ENCODE data around the gene COQ4. TPM values are rescaled to one million over a fixed set of nuclear protein-coding genes. Genes with fewer than 3 reads are reported as not detected.

Gene COQ4
- total and polyA plus RNA-seq, 2 of the 8 experiments (the other 6 are each of a cell fraction or from before 2014, with no cell fraction given), result 32.3 to 58.8 TPM

DNA sequence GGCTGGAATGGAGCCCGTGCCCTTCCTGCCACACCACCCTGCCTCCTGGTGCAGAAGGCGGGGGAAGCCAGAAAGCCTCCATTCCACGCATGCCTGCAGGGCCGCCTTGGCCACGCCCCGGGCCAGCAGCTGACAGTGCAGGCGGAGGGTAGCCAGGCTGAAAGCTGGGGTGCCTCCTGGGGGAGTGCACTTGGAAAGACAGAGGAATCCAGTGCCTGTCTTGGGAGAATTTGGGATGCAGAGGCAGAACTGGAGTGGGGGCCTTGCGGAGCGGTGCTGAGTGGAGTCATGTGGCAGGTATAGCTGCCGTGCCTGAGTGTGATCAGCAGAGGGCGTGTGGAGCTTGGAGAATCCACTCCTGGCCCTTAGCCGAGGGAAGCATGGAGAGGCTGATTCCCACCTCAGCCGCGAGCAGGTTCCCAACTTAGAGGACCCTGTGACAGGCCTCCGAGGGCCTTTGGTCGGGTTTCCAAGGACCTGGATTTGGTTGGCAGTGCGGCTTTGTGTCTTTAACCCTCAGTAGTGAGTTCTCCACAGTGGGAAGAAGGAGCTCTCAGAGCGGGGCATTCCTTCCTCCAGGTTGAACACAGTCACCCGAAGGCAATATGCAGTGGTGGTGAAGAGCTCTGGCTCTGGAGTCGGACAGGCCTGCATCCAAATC lies 39.5 kb downstream of the COQ4 start:
- Histone ChIP-seq H3K4me3 (ENCODE audit: extremely low read depth in 1 of 4, insufficient read depth in 2 of 4, low read depth in 3 of 4, low read length in 4 of 4) (peak overlapping the region in 1 of 4 experiments; percentile 31; a peak in 3 of 8 replicates), H3K4me2 (ENCODE audit: insufficient read depth in 1 of 2, low read depth in 2 of 2, low read length in 2 of 2) (peak overlapping the region in 1 of 2 experiments; percentile 66; a peak in 2 of 4 replicates), H2BK120ac (replicated peaks; ENCODE audit: low read depth, low read length) (peak overlapping the region; percentile 11), H3K9ac (replicated peaks in 1 of 4; ENCODE audit: extremely low read depth in 1 of 4, low read depth in 3 of 4, low read length in 3 of 4) (no peak overlapping the region), H4K8ac (ENCODE audit: extremely low read depth, insufficient read depth, low read length) (no peak overlapping the region), H3K23me2 (ENCODE audit: low read depth, low read length) (peaks cover 3% of the 10 kb centered on the region; the same call in 1 of the 2 replicates), H3K14ac (ENCODE audit: insufficient read length) (no peak overlapping the region), H3K27ac (ENCODE audit: low read depth, low read length) (no peak overlapping the region), H2BK15ac (ENCODE audit: low read length) (no peak overlapping the region), H3K4me1 (replicated peaks in 1 of 4; ENCODE audit: control insufficient read depth in 3 of 4, insufficient read depth in 4 of 4, low read length in 3 of 4) (peaks cover 5 to 20% (median 10%) of the 10 kb centered on the region in 4 experiments), H2BK20ac (ENCODE audit: low read length) (no peak overlapping the region), H2BK5ac (ENCODE audit: low read depth, low read length) (no peak overlapping the region), H3K36me3 (ENCODE audit: control insufficient read depth in 2 of 4, insufficient read depth in 4 of 4, low read length in 3 of 4) (no peaks in the 10 kb centered on the region; a peak in 1 of 8 replicates), H2AFZ (ENCODE audit: low read length) (no peak overlapping the region), H3K79me1 (ENCODE audit: low read depth, low read length) (no peaks in the 10 kb centered on the region), H4K91ac (replicated peaks; ENCODE audit: insufficient read length, low read length) (no peak overlapping the region), H4K20me1 (replicated peaks in 1 of 2; ENCODE audit: control insufficient read depth in 1 of 2, insufficient read depth in 2 of 2, low read length in 2 of 2) (peaks cover 4 to 10% of the 10 kb centered on the region in 2 experiments), H2AK5ac (ENCODE audit: low read depth, low read length) (no peak overlapping the region), H3K4ac (replicated peaks; ENCODE audit: insufficient read length, low read depth, low read length) (no peak overlapping the region), H3K9me3 (ENCODE audit: insufficient read depth in 2 of 2, low read depth in 1 of 2, low read length in 1 of 2) (no peaks in the 10 kb centered on the region), H2BK12ac (ENCODE audit: low read depth, low read length) (no peak overlapping the region), H4K5ac (ENCODE audit: insufficient read length, low read depth, low read length) (no peak overlapping the region), H3K56ac (replicated peaks; ENCODE audit: insufficient read length, low read depth, low read length) (no peak overlapping the region), H3K27me3 (replicated peaks in 1 of 4; ENCODE audit: control insufficient read depth in 3 of 4, extremely low read depth in 1 of 4, insufficient read depth in 3 of 4, low read length in 3 of 4) (peaks cover 23 to 55% (median 42%) of the 10 kb centered on the region in 4 experiments), H3K18ac (ENCODE audit: extremely low read depth, low read length) (no peak overlapping the region), H3K79me2 (ENCODE audit: control insufficient read depth in 1 of 2, insufficient read depth in 2 of 2, low read length in 2 of 2) (no peaks in the 10 kb centered on the region), H3K23ac (ENCODE audit: insufficient read length) (no peak overlapping the region)
- CTCF ChIA-PET (ENCODE audit: partially characterized antibody), result interaction anchor here (0.6 to 25.1 kb wide), 40 partner anchors 8 to 573 kb away, joined by 3 to 544 read pairs (median 3); partner anchors contain the start of genes CERCAM, TRUB2 and URM1
- DNase-seq (ENCODE audit: low read depth in 1 of 2, low spot score in 2 of 2) (peak in 1 of 2 experiments; percentile 87), FAIRE-seq (peak; percentile 52)
- 23% methylated on average over 20 of the region's 20 CpGs; no CpG with 5 or more reads in 1 of the 2 experiments for WGBS, 2 experiments (ENCODE audit: extremely low coverage in 1 of 2, insufficient coverage in 1 of 2, insufficient read length in 1 of 2, insufficient replicate concordance in 2 of 2, low coverage in 1 of 2, low lambda C conversion rate in 2 of 2, missing lambda C conversion rate in 1 of 2)
- POLR2A ChIA-PET (ENCODE audit: partially characterized antibody), result interaction anchor here (0.6 to 6.3 kb wide), 13 partner anchors 8 to 89 kb away, joined by 3 to 92 read pairs (median 3); partner anchors contain the start of gene CERCAM
- TF ChIP-seq CTCF (IDR thresholded peaks at IDR 0.05; ENCODE audit: control extremely low read depth in 1 of 3, insufficient read depth in 1 of 3, low read depth in 1 of 3, low read length in 3 of 3) (peak; percentile 90 to 98 (median 98)), JUND (IDR thresholded peaks at IDR 0.05; ENCODE audit: low read length) (peak; percentile 55; the same call in 1 of the 2 replicates), CREB1 (IDR thresholded peaks at IDR 0.05) (0 out of 2 replicates have a peak, but pooled peaks have one; percentile 27), SUZ12 (IDR thresholded peaks at IDR 0.05; ENCODE audit: low read length) (peak; percentile 28; the same call in 1 of the 2 replicates), EZH2 (IDR thresholded peaks at IDR 0.05; ENCODE audit: low read depth, low read length, severe bottlenecking) (peak; percentile 49), ZNF274 (IDR thresholded peaks at IDR 0.05; ENCODE audit: borderline replicate concordance, extremely low read depth, low read length) (no peak)
- TF ChIP-seq, protein P1, sequence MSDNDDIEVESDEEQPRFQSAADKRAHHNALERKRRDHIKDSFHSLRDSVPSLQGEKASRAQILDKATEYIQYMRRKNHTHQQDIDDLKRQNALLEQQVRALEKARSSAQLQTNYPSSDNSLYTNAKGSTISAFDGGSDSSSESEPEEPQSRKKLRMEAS (IDR thresholded peaks at IDR 0.05), result peak; percentile 70
